Fibroblast of skin of scalp (primary cell): ENCODE results near the gene C10orf67. TPM values are rescaled to one million over a fixed set of nuclear protein-coding genes. Genes with fewer than 3 reads are reported as not detected.
"Not testable (repeated sequence)": the region's sequence is repeated elsewhere in the genome, so short reads cannot be mapped to it uniquely, and the experiment has no call there.

ENCODE experiments used
- DNase-seq: peaks from one replicate; pipeline ENCODE4 v3.0.0-alpha.2; 2013
- polyA plus RNA-seq, 2 experiments: library from polyadenylated mRNA; unstranded; fragments of 120-200 nt; gene quantifications; one replicate each; pipeline ENCODE4 v1.2.1, GENCODE V29; 2013; ENCODE audit not compliant: insufficient read length in 2 of 2

Gene C10orf67
- 0.07 TPM for polyA plus RNA-seq (2013, experiment 1 of 2; ENCODE audit: insufficient read length)
- polyA plus RNA-seq (2013, experiment 2 of 2; ENCODE audit: insufficient read length), result 0.10 TPM

DNA sequence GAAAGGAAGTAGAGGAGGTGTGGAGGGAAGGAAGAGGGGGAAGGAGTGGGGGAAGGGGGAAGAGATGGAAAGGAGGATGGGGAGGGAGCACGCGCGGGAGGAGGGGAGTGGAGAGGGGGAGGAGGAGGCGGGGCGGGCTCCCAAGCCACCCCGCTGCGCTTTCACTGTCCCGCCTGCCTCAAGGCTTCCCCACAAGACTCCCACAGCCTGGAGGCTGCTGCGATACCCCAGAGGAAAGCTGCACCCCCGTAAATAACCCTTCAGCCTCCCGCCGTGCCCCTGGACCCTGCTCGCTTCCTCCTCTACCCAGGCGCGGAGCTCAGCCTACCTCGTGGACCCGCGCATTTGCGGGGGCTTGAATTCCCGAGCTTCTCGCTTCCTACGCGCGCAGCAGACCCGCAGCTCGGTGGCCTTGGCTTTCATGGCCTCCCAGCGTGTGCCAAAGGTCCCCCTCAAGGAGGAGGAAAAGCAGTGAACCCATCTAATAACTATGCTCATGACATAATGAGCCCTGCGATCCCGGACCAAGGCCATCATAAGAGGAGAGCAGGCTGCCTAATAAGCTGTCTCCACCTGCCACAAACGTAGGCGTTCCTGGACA lies at the start of gene C10orf67:
Gene C10orf67 (minus strand): TSS at position 557 of the 601 bp plus-strand sequence. CDS start 23 bp downstream, at position 534.
- DNase-seq, result peak; percentile 66

- DNase-seq, result no peak
These were observed 47.2 kb upstream of the C10orf67 start for GRCh38 chr10:23391821-23392220.

DNA sequence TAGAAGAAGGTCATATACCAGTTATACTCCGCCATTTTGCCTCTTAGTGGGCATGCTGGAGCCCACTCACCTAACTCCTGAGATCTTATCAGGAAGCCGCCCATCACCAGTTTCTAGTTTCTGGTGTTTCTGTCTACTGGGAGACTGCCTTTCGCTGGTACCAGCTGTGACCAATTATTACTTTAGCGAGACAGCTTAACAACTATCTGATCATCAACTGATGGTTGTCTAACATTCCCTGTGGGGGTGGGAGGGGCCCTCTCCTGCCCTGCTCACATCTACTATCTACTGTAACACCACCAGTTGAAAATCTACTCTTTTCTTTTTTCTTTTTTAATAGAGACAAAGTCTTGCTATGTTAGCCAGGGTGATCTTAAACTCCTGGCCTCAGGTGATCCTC lies 46.2 kb upstream of the C10orf67 start:
- DNase-seq, result no peak

DNA sequence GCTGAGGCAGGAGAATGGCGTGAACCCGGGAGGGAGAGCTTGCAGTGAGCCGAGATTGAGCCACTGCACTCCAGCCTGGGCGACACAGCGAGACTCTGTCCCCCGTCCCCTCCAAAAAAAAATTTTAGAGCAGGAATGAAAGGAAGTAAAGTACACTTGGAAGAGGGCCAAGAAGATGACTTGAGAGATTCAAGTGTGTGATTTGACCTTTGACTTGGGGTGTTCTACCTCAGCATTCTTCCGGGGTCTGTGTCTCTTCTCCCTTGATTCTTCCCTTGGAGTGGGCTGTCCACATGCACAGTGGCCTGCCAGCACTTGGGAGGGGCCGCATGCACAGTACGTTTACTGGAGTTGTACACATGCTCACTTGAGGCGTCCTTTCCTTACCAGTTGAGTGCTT lies 45.8 kb upstream of the C10orf67 start:
- not testable (repeated sequence) for DNase-seq

DNA sequence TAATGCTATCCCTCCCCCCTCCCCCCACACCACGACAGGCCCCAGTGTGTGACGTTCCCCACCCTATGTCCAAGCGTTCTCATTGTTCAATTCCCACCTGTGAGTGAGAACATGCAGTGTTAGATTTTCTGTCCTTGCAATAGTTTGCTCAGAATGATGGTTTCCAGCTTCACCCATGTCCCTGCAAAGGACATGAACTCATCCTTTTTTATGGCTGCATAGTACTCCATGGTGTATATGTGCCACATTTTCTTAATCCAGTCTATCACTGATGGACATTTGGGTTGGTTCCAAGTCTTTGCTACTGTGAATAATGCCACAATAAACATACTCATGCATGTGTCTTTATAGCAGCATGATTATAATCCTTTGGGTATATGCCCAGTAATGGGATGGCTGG lies 42.9 kb upstream of the C10orf67 start:
- not testable (repeated sequence) for DNase-seq

DNA sequence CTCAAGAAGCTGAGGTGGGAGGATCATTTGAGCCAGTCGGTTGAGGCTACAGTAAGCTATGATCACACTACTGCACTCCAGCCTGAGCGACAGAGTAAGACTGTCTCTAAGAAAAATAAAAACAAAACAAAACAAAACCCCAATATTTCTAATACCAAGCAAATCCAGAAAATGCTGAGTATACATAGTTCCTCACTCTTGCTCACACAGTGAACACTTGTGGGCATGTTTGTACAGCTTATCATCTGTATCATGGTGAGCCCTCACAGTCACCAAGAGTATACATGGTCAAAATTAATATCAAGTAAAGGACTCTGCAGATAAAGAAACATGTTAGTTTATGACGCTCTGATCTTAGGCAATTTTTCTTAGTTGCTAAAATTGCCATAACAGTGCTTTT lies 41.5 kb upstream of the C10orf67 start:
- DNase-seq, result no peak

DNA sequence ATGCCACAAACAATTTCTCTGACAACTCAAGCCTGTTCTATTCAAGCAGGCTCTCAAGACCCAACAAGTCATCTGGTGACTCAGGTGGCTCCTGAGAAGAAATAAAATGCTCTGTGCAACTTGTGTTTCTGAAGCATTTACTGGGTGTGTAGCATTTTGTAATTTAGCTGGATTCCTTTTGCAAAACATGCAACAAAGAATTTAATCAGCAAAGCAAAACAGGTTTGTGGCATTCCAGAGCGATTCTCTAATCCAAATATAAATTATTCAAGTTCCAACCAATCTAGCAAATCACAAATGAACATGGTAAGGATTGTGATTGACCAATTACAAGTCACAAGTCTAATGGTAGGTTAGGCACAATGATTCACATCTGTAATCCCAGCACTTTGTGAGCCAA lies 39.8 kb upstream of the C10orf67 start:
- DNase-seq, result no peak

GRCh38 chr10:23383637-23384036 lies 39.0 kb upstream of the C10orf67 start:
- no peak for DNase-seq

DNA sequence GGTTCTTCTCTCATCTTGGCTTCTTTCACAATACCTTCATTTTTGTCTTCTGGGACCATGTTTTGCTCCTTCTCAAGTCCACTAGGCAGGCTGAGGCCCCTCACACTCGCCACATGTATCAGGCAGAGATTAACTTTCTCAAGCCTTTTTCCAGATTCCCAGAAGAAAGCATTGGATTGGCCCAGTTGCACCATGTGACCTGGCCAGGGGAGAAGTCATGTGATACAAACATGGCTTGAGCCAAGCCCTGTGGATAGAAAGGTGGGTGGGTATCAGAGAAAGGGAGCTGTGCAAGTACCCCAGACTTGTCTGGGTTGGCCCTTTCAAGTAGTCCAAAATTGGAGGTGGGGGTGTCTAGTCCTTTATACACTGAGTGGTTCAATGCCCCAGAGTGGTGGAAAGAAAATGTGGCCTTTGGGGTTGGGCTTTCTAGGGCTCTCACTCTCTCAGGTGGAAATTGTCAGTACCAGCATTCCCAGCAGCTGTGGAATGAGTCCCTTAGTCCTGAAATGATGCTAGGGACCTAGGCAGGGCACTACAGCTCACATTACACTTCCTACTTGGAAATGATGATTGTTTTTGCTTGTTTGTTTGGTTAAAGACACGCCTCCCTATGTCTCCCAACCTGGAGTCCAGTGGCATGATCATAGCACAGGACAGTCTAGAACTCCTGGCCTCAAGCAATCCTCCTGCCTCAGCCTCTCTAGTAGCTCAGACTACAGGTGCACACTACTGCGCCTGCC lies 36.9 kb upstream of the C10orf67 start:
- DNase-seq, result no peak

DNA sequence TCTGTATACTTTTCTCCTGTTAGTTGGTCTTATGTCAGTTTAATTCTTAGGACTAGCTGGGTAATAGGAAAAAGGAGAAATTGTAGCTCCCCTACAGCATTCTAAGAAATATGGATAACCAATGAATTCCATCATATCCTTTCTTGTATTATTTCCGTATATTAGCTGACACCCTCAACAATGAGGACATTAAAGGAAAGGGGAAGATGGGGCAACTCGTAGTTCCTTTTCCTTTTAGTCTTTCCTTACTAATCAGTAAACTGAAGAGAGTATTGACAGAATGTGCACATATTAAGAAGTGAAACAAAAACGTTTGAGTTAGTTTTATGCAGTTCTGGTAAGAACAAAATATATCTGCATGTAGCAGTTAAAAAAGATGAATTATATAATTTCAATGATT lies 35.1 kb upstream of the C10orf67 start:
- DNase-seq, result no peak

- DNase-seq, result no peak
These were observed 31.6 kb upstream of the C10orf67 start for GRCh38 chr10:23376229-23376655.

DNA sequence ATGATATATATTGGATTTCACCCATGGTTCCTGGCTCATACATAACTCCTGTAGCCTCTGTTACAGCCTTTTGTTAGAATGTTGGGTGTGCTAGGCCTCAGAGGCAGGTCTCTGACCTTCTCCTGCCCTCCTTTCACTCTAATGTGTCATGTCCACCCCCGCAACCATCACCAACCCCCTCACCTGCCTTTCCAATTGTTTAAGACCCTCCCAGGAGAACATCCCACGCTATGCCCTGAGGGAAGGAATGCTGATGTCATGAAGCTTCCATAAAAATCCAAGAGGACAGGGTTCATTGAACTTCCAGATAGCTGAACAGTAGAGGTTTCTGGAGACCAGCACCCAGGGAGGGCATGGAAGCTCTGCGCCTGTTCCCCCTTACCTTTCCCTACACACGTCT lies 30.8 kb upstream of the C10orf67 start:
- no peak for DNase-seq

DNA sequence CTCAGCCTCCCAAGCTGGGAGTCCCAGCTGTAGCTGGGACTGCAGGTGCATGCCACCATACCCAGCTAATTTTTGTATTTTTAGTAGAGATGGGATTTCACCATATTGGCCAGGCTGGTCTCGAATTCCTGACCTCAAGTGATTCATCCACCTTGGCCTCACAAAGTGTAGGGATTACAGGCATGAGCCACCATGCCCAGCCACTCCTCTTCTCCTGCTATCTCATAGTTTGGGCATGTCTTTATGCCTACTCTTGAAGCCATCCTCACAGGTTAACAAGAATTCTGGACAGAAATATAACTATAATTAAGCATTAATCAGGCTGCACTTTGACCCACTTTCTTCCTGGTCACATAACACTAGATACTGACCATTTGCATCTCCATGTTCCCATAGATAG lies 28.6 kb upstream of the C10orf67 start:
- no peak for DNase-seq

DNA sequence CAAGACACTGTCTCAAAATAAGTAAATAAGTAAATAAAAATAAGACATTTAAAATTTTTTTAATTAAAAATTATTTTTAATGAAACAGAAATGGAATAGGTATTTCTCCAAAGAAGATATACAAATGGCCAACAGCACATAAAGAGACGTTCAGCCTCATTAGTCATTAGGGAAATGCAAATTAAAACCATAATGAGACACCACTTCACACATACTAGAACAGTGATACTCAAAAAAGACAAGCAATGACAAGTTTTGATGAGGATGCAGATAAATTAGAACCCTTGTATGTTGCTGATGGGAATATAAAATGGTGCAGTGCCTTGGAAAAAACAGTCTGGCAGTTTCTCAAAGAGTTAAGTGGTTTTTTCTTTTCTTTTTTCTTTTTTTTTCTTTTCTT lies 26.5 kb upstream of the C10orf67 start:
- DNase-seq, result no peak

GRCh38 chr10:23370106-23370505 lies 25.5 kb upstream of the C10orf67 start:
- DNase-seq, result peak; percentile 4

GRCh38 chr10:23368816-23369640 lies 24.4 kb upstream of the C10orf67 start:
- DNase-seq, result no peak

- no peak for DNase-seq
These were observed 23.4 kb upstream of the C10orf67 start for GRCh38 chr10:23367896-23368595.

DNA sequence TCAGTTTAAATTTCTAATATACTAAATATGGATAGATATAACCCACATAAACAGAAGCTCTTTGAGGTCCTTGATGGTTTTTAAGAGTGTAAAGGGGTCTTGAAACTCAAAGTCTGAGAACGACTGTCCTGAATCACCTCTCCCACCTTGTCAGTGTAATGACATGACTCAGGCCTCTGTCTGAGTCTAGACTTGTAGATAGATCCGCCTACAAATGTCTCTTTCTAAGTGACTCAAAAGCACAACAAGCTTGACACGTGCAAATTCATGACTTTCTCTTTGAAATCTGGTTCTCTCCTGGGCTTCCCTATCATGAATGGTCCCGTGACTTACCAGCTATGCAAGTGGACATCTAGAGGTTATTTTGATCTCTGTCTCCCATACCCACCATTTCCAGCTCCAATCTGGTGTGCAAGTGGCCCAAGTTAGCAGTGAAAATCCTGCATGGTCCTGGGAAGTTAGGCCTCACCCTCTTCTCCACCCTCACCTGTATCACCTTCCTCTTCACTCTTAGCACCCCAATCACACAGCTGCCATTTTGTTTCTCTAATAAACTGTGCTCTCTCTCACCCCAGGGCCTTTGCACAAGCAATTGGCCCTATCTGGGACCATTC lies 20.9 kb upstream of the C10orf67 start:
- not testable (repeated sequence) for DNase-seq

GRCh38 chr10:23364378-23364777 lies 19.8 kb upstream of the C10orf67 start:
- no peak for DNase-seq

- DNase-seq, result no peak
These were observed 19.2 kb upstream of the C10orf67 start for GRCh38 chr10:23363793-23364135.

GRCh38 chr10:23362879-23363792 lies 18.5 kb upstream of the C10orf67 start:
- no peak for DNase-seq
